ENCODE results near the gene GTF2A1L. TPM values are rescaled to one million over a fixed set of nuclear protein-coding genes. Genes with fewer than 3 reads are reported as not detected.
"Not testable (repeated sequence)": the region's sequence is repeated elsewhere in the genome, so short reads cannot be mapped to it uniquely, and the experiment has no call there.

The GTF2A1L gene
- total RNA-seq, 1 donor from 2014 or later, result not detected

GRCh38 chr2:48691935-48692691, 74.5 kb downstream of the GTF2A1L start:
- H3K27me3 Mint-ChIP-seq (ENCODE audit: low read depth), result no peaks in the 10 kb centered on the region
- no peaks in the 10 kb centered on the region for H3K9me3 Mint-ChIP-seq
- DNase-seq (ENCODE audit: low spot score), result no peak
- no peaks in the 10 kb centered on the region for H3K36me3 Mint-ChIP-seq (ENCODE audit: low read depth)
- no peak overlapping the region for H3K4me3 Mint-ChIP-seq (ENCODE audit: low read depth)
- intact Hi-C loops (cut with micrococcal nuclease), result no loop called here
- H3K27ac Mint-ChIP-seq, result no peak overlapping the region
- no peaks in the 10 kb centered on the region for H3K4me1 Mint-ChIP-seq (ENCODE audit: low read depth)

GRCh38 chr2:48693066-48693465, 75.4 kb downstream of the GTF2A1L start:
- DNase-seq (ENCODE audit: low spot score), result no peak
- Mint-ChIP-seq H3K27ac (no peak overlapping the region), H3K9me3 (no peaks in the 10 kb centered on the region), H3K27me3 (ENCODE audit: low read depth) (no peaks in the 10 kb centered on the region), H3K4me1 (ENCODE audit: low read depth) (no peaks in the 10 kb centered on the region), H3K36me3 (ENCODE audit: low read depth) (no peaks in the 10 kb centered on the region), H3K4me3 (ENCODE audit: low read depth) (no peak overlapping the region)
- intact Hi-C loops (cut with micrococcal nuclease), result no loop called here

GRCh38 chr2:48693645-48694044, 76.0 kb downstream of the GTF2A1L start:
- Mint-ChIP-seq H3K4me1 (ENCODE audit: low read depth) (no peaks in the 10 kb centered on the region), H3K27ac (no peak overlapping the region), H3K27me3 (ENCODE audit: low read depth) (no peaks in the 10 kb centered on the region), H3K4me3 (ENCODE audit: low read depth) (no peak overlapping the region), H3K9me3 (no peaks in the 10 kb centered on the region), H3K36me3 (ENCODE audit: low read depth) (no peaks in the 10 kb centered on the region)
- intact Hi-C loops (cut with micrococcal nuclease), result no loop called here
- no peak for DNase-seq (ENCODE audit: low spot score)

GRCh38 chr2:48694149-48694548, 76.5 kb downstream of the GTF2A1L start:
- Mint-ChIP-seq H3K27me3 (ENCODE audit: low read depth) (no peaks in the 10 kb centered on the region), H3K4me3 (ENCODE audit: low read depth) (no peak overlapping the region), H3K4me1 (ENCODE audit: low read depth) (no peaks in the 10 kb centered on the region), H3K9me3 (no peaks in the 10 kb centered on the region), H3K36me3 (ENCODE audit: low read depth) (no peaks in the 10 kb centered on the region), H3K27ac (no peak overlapping the region)
- intact Hi-C loops (cut with micrococcal nuclease), result no loop called here
- no peak for DNase-seq (ENCODE audit: low spot score)

GRCh38 chr2:48695991-48696390, 78.3 kb downstream of the GTF2A1L start:
- Mint-ChIP-seq H3K27me3 (ENCODE audit: low read depth) (no peaks in the 10 kb centered on the region), H3K4me3 (ENCODE audit: low read depth) (no peak overlapping the region), H3K4me1 (ENCODE audit: low read depth) (no peaks in the 10 kb centered on the region), H3K36me3 (ENCODE audit: low read depth) (no peaks in the 10 kb centered on the region), H3K27ac (no peak overlapping the region), H3K9me3 (no peaks in the 10 kb centered on the region)
- no peak for DNase-seq (ENCODE audit: low spot score)
- intact Hi-C loops (cut with micrococcal nuclease), result no loop called here

GRCh38 chr2:48696881-48697280, 79.2 kb downstream of the GTF2A1L start:
- Mint-ChIP-seq H3K27me3 (ENCODE audit: low read depth) (no peaks in the 10 kb centered on the region), H3K9me3 (no peaks in the 10 kb centered on the region), H3K4me1 (ENCODE audit: low read depth) (no peaks in the 10 kb centered on the region), H3K36me3 (ENCODE audit: low read depth) (no peaks in the 10 kb centered on the region), H3K27ac (no peak overlapping the region), H3K4me3 (ENCODE audit: low read depth) (no peak overlapping the region)
- intact Hi-C loops (cut with micrococcal nuclease), result no loop called here
- no peak for DNase-seq (ENCODE audit: low spot score)

GRCh38 chr2:48699348-48699930, 81.8 kb downstream of the GTF2A1L start:
- Mint-ChIP-seq H3K36me3 (ENCODE audit: low read depth) (no peaks in the 10 kb centered on the region), H3K9me3 (no peaks in the 10 kb centered on the region), H3K27ac (no peak overlapping the region), H3K4me1 (ENCODE audit: low read depth) (no peaks in the 10 kb centered on the region), H3K27me3 (ENCODE audit: low read depth) (no peaks in the 10 kb centered on the region), H3K4me3 (ENCODE audit: low read depth) (no peak overlapping the region)
- intact Hi-C loops (cut with micrococcal nuclease), result no loop called here
- DNase-seq (ENCODE audit: low spot score), result no peak

GRCh38 chr2:48703621-48704020, 86.0 kb downstream of the GTF2A1L start:
- DNase-seq (ENCODE audit: low spot score); H3K4me1 Mint-ChIP-seq (ENCODE audit: low read depth); intact Hi-C loops (cut with micrococcal nuclease); H3K27ac Mint-ChIP-seq; H3K36me3 Mint-ChIP-seq (ENCODE audit: low read depth); H3K27me3 Mint-ChIP-seq (ENCODE audit: low read depth); H3K4me3 Mint-ChIP-seq (ENCODE audit: low read depth); H3K9me3 Mint-ChIP-seq: not testable (repeated sequence)

- Mint-ChIP-seq H3K27me3 (ENCODE audit: low read depth) (no peaks in the 10 kb centered on the region), H3K36me3 (ENCODE audit: low read depth) (no peaks in the 10 kb centered on the region), H3K4me3 (ENCODE audit: low read depth) (no peak overlapping the region), H3K4me1 (ENCODE audit: low read depth) (no peaks in the 10 kb centered on the region), H3K27ac (no peak overlapping the region), H3K9me3 (no peaks in the 10 kb centered on the region)
- intact Hi-C loops (cut with micrococcal nuclease), result no loop called here
- no peak for DNase-seq (ENCODE audit: low spot score)
These were observed 89.8 kb downstream of the GTF2A1L start for GRCh38 chr2:48707466-48707865.

GRCh38 chr2:48709096-48710034, 91.7 kb downstream of the GTF2A1L start:
- Mint-ChIP-seq H3K27ac (no peak overlapping the region), H3K36me3 (ENCODE audit: low read depth) (no peaks in the 10 kb centered on the region), H3K4me3 (ENCODE audit: low read depth) (no peak overlapping the region), H3K9me3 (no peaks in the 10 kb centered on the region), H3K27me3 (ENCODE audit: low read depth) (no peaks in the 10 kb centered on the region), H3K4me1 (ENCODE audit: low read depth) (no peaks in the 10 kb centered on the region)
- DNase-seq (ENCODE audit: low spot score), result no peak
- intact Hi-C loops (cut with micrococcal nuclease), result no loop called here

- no peaks in the 10 kb centered on the region for H3K27me3 Mint-ChIP-seq (ENCODE audit: low read depth)
- H3K36me3 Mint-ChIP-seq (ENCODE audit: low read depth), result no peaks in the 10 kb centered on the region
- no peak overlapping the region for H3K27ac Mint-ChIP-seq
These were observed 93.7 kb downstream of the GTF2A1L start for GRCh38 chr2:48711343-48711742.

GRCh38 chr2:48712151-48712550, 94.5 kb downstream of the GTF2A1L start:
- Mint-ChIP-seq H3K36me3 (ENCODE audit: low read depth) (no peaks in the 10 kb centered on the region), H3K4me1 (ENCODE audit: low read depth) (no peaks in the 10 kb centered on the region), H3K9me3 (no peaks in the 10 kb centered on the region), H3K27me3 (ENCODE audit: low read depth) (no peaks in the 10 kb centered on the region), H3K27ac (no peak overlapping the region), H3K4me3 (ENCODE audit: low read depth) (no peak overlapping the region)
- intact Hi-C loops (cut with micrococcal nuclease), result no loop called here
- DNase-seq (ENCODE audit: low spot score), result no peak

More at GRCh38 chr2:48711343-48711742, 93.7 kb downstream of the GTF2A1L start:
- Mint-ChIP-seq H3K9me3 (no peaks in the 10 kb centered on the region), H3K4me1 (ENCODE audit: low read depth) (no peaks in the 10 kb centered on the region), H3K4me3 (ENCODE audit: low read depth) (no peak overlapping the region)
- intact Hi-C loops (cut with micrococcal nuclease), result no loop called here
- no peak for DNase-seq (ENCODE audit: low spot score)

GRCh38 chr2:48713647-48714046, 96.0 kb downstream of the GTF2A1L start:
- Mint-ChIP-seq H3K27me3 (ENCODE audit: low read depth) (no peaks in the 10 kb centered on the region), H3K4me1 (ENCODE audit: low read depth) (no peaks in the 10 kb centered on the region), H3K9me3 (no peaks in the 10 kb centered on the region), H3K27ac (no peak overlapping the region), H3K4me3 (ENCODE audit: low read depth) (no peak overlapping the region), H3K36me3 (ENCODE audit: low read depth) (no peaks in the 10 kb centered on the region)
- DNase-seq (ENCODE audit: low spot score), result no peak
- intact Hi-C loops (cut with micrococcal nuclease), result no loop called here
